Esophagus muscularis mucosa (tissue), 4 donors: Measurements from ENCODE around the gene SIX6. TPM values are rescaled to one million over a fixed set of nuclear protein-coding genes. Genes with fewer than 3 reads are reported as not detected.
"Not testable (repeated sequence)": the region's sequence is repeated elsewhere in the genome, so short reads cannot be mapped to it uniquely, and the experiment has no call there.

Experiments used
- DNase-seq: peaks from one replicate; pipeline ENCODE4 v3.0.0-alpha.2; 2017; ENCODE audit errors: extremely low spot score
- H3K27ac ChIP-seq, 4 donors: fragments of 200-600 bp; sonication (generic); replicated peaks in 1 of 4; 1 replicate in 3 of 4; 2 replicates in 1 of 4; pipeline ENCODE4 v1.5.1; 2016 to 2019; ENCODE audit warnings: mild to moderate bottlenecking in 1 of 4
- H3K27me3 ChIP-seq, 4 donors: fragments of 200-600 bp; sonication (generic); one replicate each; pipeline versions ENCODE4 v1.5.1 to v1.6.0; 2016 to 2019
- H3K36me3 ChIP-seq, 4 donors: fragments of 200-600 bp; sonication (generic); one replicate each; pipeline ENCODE4 v1.5.1; 2016 to 2019
- H3K4me1 ChIP-seq, 4 donors: fragments of 200-600 bp; sonication (generic); one replicate each; pipeline ENCODE4 v1.5.1; 2016 to 2019
- H3K4me3 ChIP-seq, 4 donors: fragments of 200-600 bp; sonication (generic); 1 replicate in 2 of 4; 2 replicates in 2 of 4; pipeline ENCODE4 v1.5.1; 2016 to 2019; ENCODE audit warnings: mild to moderate bottlenecking in 4 of 4, moderate library complexity in 1 of 4
- H3K9me3 ChIP-seq, 4 donors: fragments of 200-600 bp; sonication (generic); 1 replicate in 3 of 4; 2 replicates in 1 of 4; pipeline ENCODE4 v1.5.1; 2016 to 2019
- EP300 ChIP-seq: sonication (generic); formaldehyde crosslinking; IDR thresholded peaks from one replicate; pipeline ENCODE4 v1.6.1; 2017; ENCODE audit warnings: antibody characterized with exemption
- POLR2A ChIP-seq: fragments of 450-650 bp; IDR thresholded peaks from one replicate; pipeline ENCODE4 v1.6.1; 2017; ENCODE audit warnings: antibody characterized with exemption, moderate library complexity, mild to moderate bottlenecking, low read depth
- POLR2AphosphoS5 ChIP-seq, 2 donors: sonication (generic); formaldehyde crosslinking; IDR thresholded peaks; one replicate each; pipeline ENCODE4 v1.6.1; 2017; ENCODE audit warnings: antibody characterized with exemption in 2 of 2
- WGBS: methylation state at CpG from one replicate; pipeline ENCODE4 v1.1.5; 2018; 5-methylcytosine and 5-hydroxymethylcytosine counted together
- intact Hi-C: fragments of 100-400 bp; cut with DNase I; formaldehyde crosslinking; loops from one replicate; pipeline ENCODE4 v1.15.1; 2023
- total RNA-seq, 4 donors: library from RNA; depleted of rRNA; stranded (reverse); fragments of >200 nt; gene quantifications; one replicate each; pipeline versions ENCODE4 v1.1.0 to v1.2.1, GENCODE V29; 2016
- TF ChIP-seq, protein P1 (sequence below), 3 experiments: fragments of 200-600 bp in 2 of 3; fragments of 450-650 bp in 1 of 3; sonication (generic) in 2 of 3; IDR thresholded peaks; one replicate each; pipeline ENCODE4 v1.5.1; 2017 to 2019; ENCODE audit warnings: antibody characterized with exemption in 3 of 3, mild to moderate bottlenecking in 2 of 3, moderate library complexity in 1 of 3

Gene SIX6
- not detected for total RNA-seq

DNA sequence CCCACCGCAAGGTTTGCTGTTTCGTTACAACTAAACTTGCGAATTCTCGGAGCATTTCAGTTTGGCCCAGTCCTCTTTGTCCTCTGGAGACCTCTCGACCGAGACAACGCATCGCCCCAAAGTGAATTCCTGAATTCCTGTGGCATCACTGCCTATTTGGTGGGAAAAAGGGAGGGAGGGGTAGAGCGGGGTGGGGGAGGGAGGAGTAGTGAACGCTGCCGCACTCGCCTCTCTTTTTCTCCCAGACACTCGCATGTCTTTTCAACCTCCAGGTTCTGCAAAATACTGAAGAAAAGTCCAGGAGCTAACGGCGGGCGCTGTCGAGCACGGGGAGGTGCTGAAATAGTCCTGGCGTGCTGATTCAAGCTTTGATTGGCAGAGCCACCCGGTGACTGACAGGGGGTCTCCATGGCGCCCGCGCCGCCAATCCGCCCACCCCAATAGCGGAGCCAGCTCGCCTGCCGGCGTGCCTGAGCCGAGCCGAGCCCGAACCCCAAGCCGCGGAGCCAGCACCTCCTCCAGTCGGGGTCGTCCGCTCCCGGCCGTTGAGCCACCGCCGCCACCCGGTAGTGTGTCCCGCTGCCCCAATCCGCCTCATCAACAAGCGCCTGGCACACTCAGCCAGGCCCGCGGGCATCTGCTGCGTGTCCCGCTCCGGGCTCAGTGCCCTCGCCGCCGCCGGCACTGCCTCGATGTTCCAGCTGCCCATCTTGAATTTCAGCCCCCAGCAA, at the start of gene SIX6:
SIX6 (plus strand) TSS at position 440 of the 731 bp plus-strand sequence; CDS start at position 693, 253 bp downstream.
- intact Hi-C loops, result no loop called here
- 7% methylated on average over 20 of the region's 55 CpGs for WGBS

DNA sequence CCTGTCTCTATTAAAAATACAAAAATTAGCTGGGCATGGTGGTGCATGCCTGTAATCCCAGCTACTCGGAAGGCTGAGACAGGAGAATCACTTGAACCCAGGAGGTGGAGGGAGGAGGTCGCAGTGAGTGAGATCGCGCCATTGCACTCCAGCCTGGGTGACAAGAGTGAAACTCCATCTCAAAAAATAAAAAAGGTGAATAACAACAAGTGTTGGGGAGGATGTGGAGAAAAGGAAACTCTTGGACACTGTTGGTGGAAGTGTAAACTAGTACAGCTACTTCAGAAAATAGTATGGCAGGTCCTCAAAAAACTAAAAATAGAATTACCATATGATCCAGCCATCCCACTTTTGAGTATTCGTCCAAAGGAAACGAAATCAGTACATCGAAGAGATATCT, 28.7 kb upstream of the SIX6 start:
- H3K4me1 ChIP-seq, intact Hi-C loops, DNase-seq, H3K27ac ChIP-seq, H3K4me3 ChIP-seq, H3K36me3 ChIP-seq: not testable (repeated sequence)
- peaks cover 0 to 14% (median 11%) of the 10 kb centered on the region in 4 donors for H3K9me3 ChIP-seq
- WGBS, result 92% methylated on average over 7 of the region's 7 CpGs
- H3K27me3 ChIP-seq, result peaks cover 0 to 15% (median 5%) of the 10 kb centered on the region in 4 donors

More for the DNA sequence above, at the start of gene SIX6:
- Histone ChIP-seq H3K27me3 (peaks cover 6 to 100% (median 84%) of the 10 kb centered on the region in 4 donors), H3K27ac (no peak within 1 kb of the TSS), H3K4me3 (peak within 1 kb of the TSS in 2 of 4 donors; percentile 3 to 15), H3K9me3 (peaks cover 0 to 6% (median 0%) of the 10 kb centered on the region in 4 donors), H3K36me3 (no peaks in the 10 kb centered on the region), H3K4me1 (peaks cover 13 to 47% (median 41%) of the 10 kb centered on the region in 4 donors)
- TF ChIP-seq, protein P1, sequence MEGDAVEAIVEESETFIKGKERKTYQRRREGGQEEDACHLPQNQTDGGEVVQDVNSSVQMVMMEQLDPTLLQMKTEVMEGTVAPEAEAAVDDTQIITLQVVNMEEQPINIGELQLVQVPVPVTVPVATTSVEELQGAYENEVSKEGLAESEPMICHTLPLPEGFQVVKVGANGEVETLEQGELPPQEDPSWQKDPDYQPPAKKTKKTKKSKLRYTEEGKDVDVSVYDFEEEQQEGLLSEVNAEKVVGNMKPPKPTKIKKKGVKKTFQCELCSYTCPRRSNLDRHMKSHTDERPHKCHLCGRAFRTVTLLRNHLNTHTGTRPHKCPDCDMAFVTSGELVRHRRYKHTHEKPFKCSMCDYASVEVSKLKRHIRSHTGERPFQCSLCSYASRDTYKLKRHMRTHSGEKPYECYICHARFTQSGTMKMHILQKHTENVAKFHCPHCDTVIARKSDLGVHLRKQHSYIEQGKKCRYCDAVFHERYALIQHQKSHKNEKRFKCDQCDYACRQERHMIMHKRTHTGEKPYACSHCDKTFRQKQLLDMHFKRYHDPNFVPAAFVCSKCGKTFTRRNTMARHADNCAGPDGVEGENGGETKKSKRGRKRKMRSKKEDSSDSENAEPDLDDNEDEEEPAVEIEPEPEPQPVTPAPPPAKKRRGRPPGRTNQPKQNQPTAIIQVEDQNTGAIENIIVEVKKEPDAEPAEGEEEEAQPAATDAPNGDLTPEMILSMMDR (IDR thresholded peaks at IDR 0.05), result no peak
- TF ChIP-seq EP300 (no peak), POLR2AphosphoS5 (IDR thresholded peaks at IDR 0.05) (no peak), POLR2A (no peak)
- DNase-seq, result no peak

DNA sequence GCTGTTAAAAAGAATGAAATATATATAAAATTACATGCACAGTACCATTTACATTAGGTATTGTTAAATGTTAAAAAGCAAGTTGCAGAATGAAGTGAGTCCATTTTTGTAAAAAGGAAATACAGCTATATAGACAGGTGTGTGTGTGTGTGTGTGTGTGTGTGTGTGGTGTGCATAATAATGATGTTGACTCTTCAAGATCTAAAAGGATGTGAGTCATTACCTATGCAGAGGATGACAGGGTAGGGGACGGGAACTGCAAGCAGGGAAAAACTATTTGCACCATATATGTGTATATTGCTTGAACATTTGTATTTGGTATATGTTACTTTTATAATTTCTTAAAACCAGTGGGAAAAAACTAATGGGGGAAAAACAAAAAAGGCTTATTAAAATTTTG, 26.2 kb upstream of the SIX6 start:
- intact Hi-C loops, result no loop called here
- H3K27ac ChIP-seq, result no peak overlapping the region

GRCh38 chr14:60485057-60485597, 23.8 kb upstream of the SIX6 start:
- intact Hi-C loops, result no loop called here
- Histone ChIP-seq H3K4me3 (peak overlapping the region; percentile 35 to 47 (median 39)), H3K4me1 (peaks cover 10 to 12% (median 11%) of the 10 kb centered on the region in 4 donors), H3K9me3 (peaks cover 0 to 11% (median 8%) of the 10 kb centered on the region in 4 donors), H3K36me3 (no peaks in the 10 kb centered on the region), H3K27me3 (peaks cover 6 to 55% (median 20%) of the 10 kb centered on the region in 4 donors), H3K27ac (no peak overlapping the region)
- no peak for DNase-seq
- WGBS, result 9% methylated on average over 18 of the region's 25 CpGs
- TF ChIP-seq POLR2AphosphoS5 (IDR thresholded peaks at IDR 0.05) (no peak), POLR2A (no peak), EP300 (no peak)
- TF ChIP-seq, protein P1 (IDR thresholded peaks at IDR 0.05), result no peak

More for the DNA sequence above, 26.2 kb upstream of the SIX6 start:
- Histone ChIP-seq H3K4me1 (peaks cover 10 to 12% (median 11%) of the 10 kb centered on the region in 4 donors), H3K9me3 (peaks cover 0 to 15% (median 11%) of the 10 kb centered on the region in 4 donors), H3K4me3 (no peak overlapping the region), H3K27me3 (peaks cover 6 to 35% (median 20%) of the 10 kb centered on the region in 4 donors), H3K36me3 (no peaks in the 10 kb centered on the region)
- 71% methylated on average over 1 of the region's 1 CpG for WGBS
- TF ChIP-seq, protein P1 (IDR thresholded peaks at IDR 0.05), result no peak
- no peak for TF ChIP-seq EP300
- TF ChIP-seq POLR2A, result no peak
- TF ChIP-seq POLR2AphosphoS5 (IDR thresholded peaks at IDR 0.05), result no peak
- no peak for DNase-seq

DNA sequence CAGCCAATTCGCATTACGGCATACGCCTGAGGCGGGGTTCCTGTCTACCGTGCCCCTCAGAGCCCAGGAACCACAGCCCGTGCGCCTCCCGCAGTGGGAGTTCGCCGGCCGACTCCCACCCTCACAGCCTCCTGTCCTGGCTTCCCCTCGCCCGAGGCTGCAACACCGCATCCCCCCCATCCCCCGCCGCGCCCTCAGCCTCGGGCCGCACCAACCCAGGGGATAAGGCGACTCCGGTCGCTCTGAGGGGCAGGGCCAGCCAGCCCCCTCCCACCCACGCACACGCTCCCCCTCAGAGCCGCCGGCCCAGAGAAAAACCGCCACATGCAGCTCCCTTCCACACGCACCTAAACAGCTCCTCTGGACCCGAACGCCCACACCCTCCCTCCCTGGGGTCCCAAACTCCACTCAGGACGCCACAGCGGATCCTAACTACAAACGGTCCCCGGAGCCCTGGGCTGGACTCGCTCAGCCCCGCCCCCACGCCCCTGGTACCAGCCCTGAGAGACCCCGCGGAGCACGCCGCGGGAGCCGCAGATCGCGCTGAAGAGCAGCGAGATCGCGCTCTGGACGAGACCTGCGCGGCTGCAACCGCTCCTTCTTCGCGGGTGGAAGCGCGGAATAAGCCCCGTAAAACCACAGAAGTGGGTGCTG, 23.2 kb upstream of the SIX6 start, which contains the start of gene C14orf39:
C14orf39 (minus strand) TSS at position 466 of the 654 bp plus-strand sequence. CDS start 985 bp downstream, outside the sequence.
- DNase-seq, result no peak
- intact Hi-C loops, result no loop called here
- Histone ChIP-seq H3K4me3 (peak within 1 kb of the TSS; percentile 35 to 47 (median 39)), H3K27ac (no peak within 1 kb of the TSS), H3K27me3 (peaks cover 6 to 60% (median 20%) of the 10 kb centered on the region in 4 donors), H3K36me3 (no peaks in the 10 kb centered on the region), H3K4me1 (peaks cover 10 to 12% (median 11%) of the 10 kb centered on the region in 4 donors), H3K9me3 (peaks cover 0 to 6% (median 3%) of the 10 kb centered on the region in 4 donors)
- 7% methylated on average over 24 of the region's 57 CpGs for WGBS
- no peak for TF ChIP-seq POLR2AphosphoS5 (IDR thresholded peaks at IDR 0.05)
- TF ChIP-seq, protein P1 (IDR thresholded peaks at IDR 0.05), result no peak
- no peak for TF ChIP-seq POLR2A
- no peak for TF ChIP-seq EP300
